ENCODE results near the gene CMKLR1.

DNA sequence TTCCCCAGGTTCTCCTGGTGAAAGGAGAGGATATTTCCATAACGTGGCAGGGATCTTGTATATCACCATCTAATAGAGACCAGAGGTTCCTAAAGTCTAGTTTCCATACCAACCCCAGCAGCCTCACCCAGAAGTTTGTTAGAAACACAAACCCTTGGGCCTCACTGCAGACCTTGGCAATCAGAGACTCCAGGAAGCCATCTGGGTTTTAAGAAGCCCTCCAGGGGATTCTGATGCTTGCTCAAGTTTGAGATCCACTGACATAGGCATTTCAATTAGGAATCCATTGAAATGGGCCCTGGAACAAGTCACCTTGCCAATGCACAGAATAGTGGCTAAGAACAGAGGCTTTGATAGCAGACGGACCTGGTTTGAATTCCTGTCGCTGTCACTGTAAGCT is 2.2 kb upstream of the CMKLR1 start:
- TF ChIP-seq, protein P1, sequence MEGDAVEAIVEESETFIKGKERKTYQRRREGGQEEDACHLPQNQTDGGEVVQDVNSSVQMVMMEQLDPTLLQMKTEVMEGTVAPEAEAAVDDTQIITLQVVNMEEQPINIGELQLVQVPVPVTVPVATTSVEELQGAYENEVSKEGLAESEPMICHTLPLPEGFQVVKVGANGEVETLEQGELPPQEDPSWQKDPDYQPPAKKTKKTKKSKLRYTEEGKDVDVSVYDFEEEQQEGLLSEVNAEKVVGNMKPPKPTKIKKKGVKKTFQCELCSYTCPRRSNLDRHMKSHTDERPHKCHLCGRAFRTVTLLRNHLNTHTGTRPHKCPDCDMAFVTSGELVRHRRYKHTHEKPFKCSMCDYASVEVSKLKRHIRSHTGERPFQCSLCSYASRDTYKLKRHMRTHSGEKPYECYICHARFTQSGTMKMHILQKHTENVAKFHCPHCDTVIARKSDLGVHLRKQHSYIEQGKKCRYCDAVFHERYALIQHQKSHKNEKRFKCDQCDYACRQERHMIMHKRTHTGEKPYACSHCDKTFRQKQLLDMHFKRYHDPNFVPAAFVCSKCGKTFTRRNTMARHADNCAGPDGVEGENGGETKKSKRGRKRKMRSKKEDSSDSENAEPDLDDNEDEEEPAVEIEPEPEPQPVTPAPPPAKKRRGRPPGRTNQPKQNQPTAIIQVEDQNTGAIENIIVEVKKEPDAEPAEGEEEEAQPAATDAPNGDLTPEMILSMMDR (IDR thresholded peaks at IDR 0.05) = no peak
- TF ChIP-seq POLR2AphosphoS5 (IDR thresholded peaks at IDR 0.05) = no peak
